Stimulated activated CD4-positive, alpha-beta T cell treated with anti-CD3 and anti-CD28 coated beads, Interleukin-15, amount 100 ng/mL, for 48 hours (primary cell): ENCODE data around the gene TMEM108.
"Not testable (repeated sequence)": the region's sequence is repeated elsewhere in the genome, so short reads cannot be mapped to it uniquely, and the experiment has no call there.

Source experiments
- DNase-seq, 2 donors: peaks; one replicate each; pipeline ENCODE4 v3.0.0-alpha.2; 2020; ENCODE audit warnings: low read depth in 2 of 2

The TMEM108 gene

DNA sequence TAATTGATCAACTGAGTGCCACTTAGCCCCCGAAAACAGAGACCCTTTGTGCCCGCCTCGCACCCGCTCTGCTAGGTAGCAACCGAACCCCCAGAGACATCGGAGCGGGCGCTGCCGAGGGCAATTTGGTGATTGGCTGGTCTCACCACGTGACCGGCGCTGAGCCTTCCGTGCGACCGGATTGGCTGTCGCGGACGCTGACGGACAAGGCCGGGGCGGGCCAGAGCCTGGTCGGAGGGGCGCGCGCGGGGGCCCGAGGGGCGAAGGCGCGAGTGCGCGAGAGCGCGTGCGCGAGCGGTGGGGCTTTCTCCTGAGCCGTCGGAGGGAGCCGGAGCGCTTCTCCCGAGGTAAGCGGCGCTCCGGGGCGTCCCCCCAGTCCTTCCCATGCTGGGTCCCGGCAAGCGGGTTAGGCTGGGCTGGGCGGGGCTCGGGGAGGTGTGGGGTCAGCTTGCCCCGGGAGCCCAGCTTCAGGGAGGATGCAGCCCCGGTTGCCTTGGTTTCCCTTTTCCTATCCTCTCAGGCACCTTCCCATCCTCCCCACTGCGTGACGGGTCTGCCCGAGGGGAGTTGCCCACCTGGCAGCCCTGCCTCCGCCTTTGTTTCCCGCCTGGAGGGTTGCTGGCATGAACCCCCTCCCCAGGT lies at the start of gene TMEM108:
Gene TMEM108, plus strand, starts transcription at position 303 of the 642 bp plus-strand sequence.
- DNase-seq = peak; percentile 3 to 25

- DNase-seq = no peak
Measured at GRCh38 chr3:132995971-132996370, 42.2 kb upstream of the TMEM108 start.

DNA sequence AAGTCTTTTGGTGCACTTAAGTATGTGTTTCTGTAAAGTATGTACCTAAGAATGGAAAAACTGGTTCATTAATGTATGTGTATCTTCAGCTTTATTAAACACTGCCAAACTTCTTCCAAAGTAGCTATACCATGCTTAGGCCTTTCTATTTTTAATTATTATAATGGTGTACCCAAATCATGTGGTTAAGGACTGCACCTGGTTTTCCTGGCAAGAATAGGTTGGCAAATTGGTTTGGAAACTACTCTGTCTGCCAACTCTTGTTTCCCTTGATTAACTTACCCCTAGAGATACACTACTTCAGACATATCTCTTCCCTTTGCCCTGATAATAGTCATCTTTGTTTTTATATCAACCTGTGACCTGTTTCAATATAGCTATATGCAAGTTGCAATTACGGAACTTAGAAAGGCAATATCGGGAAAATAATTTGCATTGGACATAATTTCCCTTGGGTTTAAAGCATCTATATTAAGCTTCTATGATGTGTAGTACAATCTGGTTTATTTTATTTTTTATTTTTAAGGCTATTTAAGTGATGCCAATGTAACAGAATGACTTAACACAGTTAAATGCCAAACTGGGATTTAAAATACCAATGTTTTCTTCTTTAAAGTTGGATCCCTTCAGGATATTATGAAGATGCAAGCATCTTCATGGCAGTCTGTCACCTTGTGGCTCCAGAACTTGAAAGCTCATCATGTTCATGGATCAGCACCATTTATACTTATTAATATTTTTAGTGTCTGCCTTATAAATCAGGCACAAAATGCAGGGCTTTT lies 40.6 kb upstream of the TMEM108 start:
- DNase-seq = no peak

DNA sequence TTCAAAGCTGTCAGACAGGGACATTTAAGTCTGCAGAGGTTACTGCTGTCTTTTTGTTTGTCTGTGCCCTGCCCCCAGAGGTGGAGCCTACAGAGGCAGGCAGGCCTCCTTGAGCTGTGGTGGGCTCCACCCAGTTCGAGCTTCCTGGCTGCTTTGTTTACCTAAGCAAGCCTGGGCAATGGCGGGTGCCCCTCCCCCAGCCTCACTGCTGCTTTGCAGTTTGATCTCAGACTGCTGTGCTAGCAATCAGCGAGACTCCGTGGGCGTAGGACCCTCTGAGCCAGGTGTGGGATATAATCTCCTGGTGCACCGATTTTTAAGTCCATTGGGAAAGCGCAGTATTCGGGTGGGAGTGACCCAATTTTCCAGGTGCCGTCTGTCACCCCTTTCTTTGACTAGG lies 33.2 kb upstream of the TMEM108 start:
- not testable (repeated sequence) for DNase-seq

DNA sequence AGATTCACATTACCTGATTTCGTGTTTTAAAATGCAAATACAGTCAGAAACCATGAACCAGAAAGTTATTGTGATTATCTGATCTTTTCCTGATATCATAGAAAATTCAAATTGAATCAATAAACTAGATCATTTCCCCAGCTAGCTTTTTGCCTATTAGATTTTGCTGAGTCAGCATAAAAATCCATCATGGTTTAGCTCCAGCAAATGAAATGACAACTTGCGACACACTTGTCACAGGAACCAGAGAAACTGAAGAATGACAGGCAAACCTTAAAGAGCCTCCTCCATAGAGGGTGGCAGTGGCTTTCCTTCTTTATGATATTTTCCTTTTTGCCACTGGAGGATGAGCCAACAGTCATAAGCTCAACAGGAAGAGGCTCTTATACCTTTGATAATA lies 30.6 kb upstream of the TMEM108 start:
- no peak for DNase-seq

DNA sequence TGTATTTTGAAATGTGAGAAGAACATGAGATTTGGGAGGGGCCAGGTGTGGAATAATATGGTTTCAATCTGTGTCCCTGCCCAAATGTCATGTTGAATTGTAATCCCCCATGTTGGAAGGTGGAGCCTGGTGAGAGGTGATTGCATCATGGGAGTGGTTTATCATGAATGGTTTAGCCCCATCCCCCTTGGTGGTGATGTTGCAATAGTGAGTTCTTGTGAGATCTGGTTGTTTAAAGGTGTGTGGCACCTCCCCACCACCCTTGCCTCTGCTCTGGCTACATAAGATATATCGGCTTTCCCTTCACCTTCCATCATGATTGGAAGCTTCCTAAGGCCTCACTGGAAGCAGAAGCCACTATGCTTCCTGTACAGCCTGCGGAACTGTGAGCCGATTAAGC lies 23.9 kb upstream of the TMEM108 start:
- no peak for DNase-seq

DNA sequence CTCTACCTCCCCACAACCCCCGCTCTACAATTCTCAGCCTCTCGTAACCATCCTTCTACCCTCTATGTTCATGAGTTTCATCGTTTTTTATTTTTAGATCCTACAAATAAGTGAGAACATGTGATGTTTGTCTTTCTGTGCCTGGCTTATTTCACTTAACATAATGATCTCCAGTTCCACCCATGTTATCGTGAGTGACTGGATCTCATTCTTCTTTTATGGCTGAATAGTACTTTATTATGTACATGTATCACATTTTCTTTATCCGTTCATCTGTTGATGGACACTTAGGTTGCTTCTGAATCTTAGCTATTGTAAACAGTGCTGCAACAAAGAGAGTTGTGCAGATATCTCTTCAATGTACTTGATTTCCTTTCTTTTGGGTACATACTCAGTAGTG lies 22.6 kb upstream of the TMEM108 start:
- not testable (repeated sequence) for DNase-seq

DNA sequence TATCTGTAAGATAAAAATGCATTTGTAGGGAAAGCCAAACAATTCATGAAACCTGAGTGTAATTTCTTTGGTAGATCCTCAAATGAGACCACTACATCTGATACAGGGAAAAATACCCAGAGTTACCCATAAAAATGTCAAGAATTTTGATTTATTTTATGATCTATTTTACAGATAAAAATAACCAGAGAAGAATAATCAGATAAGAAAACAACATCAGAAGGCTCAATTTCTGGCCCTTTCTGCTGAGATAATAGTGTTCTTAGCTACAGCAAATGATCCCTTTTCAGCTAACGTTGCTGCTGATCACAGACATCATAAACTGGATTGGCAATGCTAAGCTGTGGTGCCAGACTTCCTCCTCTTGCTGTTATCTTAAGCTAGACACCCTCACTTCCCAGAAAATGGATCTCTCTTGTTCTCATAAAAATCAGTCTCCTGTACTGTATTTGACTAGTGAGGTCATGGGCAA lies 21.3 kb upstream of the TMEM108 start:
- no peak for DNase-seq

- no peak for DNase-seq
Measured at GRCh38 chr3:133018921-133019320, 19.3 kb upstream of the TMEM108 start.

GRCh38 chr3:133021206-133021605 lies 17.0 kb upstream of the TMEM108 start:
- no peak for DNase-seq

- DNase-seq = no peak
Measured at GRCh38 chr3:133023362-133023761, 14.8 kb upstream of the TMEM108 start.

GRCh38 chr3:133025546-133025945 lies 12.6 kb upstream of the TMEM108 start:
- no peak for DNase-seq

DNA sequence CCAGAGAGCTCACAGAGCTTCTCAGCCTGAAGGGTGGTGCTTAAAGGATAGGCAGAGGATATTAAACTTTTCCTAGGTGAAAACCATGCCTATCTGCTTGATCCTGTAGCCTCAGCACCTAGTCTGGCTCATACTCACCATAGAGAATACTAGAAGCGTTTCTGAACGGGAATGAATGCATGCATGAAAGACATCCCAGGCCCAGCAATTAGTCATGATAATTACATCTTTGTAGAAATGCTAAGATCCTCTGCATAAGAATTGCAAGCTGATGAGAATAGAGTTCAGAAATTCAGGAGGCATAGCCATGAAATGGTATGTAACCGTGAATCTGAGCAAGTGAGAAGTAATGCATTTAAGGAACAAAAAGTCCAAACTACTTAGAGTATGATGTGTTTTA lies 5.9 kb upstream of the TMEM108 start:
- no peak for DNase-seq

GRCh38 chr3:133037436-133037835 lies 755 bp upstream of the TMEM108 start:
- no peak for DNase-seq

DNA sequence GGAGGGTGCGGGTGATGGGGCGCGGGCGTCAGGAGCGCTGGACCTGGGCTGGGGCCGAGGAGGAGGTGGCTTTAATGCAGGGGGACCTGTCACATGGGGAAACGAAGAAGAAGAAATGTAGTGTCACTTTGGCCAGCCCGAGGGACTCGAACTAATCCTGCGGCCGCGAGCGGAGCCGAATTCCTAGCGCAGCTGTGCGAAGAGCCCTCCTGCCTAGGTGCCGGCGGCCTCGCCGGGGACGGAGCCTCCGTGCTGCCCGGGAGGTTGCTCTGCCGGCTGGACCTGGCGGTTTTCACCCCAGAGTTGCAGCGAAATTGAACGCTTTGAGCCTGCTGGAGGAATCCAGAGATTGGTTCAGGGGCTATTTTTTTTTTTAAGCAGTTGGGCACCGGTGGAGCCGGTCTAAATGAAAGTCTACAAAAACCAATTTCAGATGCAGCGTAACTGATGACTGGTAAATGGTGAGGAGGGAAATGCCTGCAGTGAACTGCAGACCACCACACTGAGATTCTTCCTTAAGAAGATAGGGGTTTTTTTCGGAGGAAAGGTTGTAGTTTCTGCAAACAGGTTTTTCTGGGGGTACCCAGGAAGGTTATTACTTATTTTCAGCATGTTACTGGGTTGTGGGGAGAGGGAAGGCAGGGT lies 662 bp downstream of the TMEM108 start:
- DNase-seq = no peak

DNA sequence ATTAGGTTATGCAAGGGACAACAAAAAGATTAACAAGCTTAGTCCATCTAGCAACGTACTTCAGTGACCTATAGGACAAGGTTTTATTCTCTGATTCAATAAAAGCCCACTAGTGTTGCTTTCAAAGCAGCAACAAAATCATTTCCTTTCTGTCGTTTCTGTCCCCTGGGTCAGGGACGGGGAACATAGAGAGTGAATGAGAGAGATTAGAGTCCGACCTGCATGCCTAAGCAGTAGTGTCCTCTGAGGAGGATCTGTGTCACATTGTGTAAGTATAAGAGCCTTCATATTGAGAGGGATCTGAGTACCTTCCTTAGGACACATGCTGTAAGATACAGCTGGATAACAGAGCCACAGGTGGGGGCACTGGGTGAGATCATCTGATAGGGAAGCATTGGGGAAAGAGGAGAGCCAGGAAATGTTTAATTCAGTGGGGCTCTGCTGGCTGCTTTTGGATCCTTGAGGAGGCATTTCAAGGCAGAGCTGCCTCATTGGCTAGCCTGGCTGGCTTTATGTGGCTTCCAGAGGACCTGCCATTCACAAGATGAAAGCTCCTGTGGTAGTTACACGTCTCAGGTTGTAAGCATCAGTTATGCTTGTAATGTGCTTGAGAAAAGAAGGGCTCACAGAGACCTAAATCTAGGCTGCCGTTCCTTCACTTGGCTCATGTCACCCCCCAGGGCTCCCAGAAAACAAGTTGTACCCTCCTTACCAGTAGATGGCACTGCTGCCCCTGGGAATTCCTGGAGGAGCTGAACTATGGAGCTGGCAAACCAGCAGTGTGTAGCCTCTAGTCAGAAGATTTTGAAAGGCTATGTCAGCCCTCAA lies 2.7 kb downstream of the TMEM108 start:
- peak in 1 of 2 donors; percentile 8 for DNase-seq

GRCh38 chr3:133041524-133041829 lies 3.3 kb downstream of the TMEM108 start:
- DNase-seq = no peak

- no peak for DNase-seq
Measured at GRCh38 chr3:133042778-133043177, 4.6 kb downstream of the TMEM108 start.

DNA sequence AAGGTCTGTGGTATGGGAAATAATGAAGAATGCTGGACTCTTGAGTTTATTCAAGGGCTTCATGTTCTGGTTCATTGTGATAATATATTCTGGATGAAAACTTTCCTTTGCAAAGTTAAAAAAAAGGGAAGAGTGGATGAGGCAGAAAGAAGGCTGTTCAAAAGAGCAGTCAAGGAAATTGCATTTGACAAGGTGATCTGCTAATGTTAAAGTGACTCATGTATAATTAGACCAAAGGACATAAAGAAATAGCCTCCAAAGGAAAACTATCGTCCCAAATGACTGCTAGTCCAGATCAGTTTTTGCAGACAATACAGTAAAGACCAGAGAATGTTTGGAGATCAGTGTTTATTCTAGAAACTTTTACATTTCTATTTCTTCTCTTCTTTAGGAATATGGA lies 9.8 kb downstream of the TMEM108 start:
- no peak for DNase-seq

DNA sequence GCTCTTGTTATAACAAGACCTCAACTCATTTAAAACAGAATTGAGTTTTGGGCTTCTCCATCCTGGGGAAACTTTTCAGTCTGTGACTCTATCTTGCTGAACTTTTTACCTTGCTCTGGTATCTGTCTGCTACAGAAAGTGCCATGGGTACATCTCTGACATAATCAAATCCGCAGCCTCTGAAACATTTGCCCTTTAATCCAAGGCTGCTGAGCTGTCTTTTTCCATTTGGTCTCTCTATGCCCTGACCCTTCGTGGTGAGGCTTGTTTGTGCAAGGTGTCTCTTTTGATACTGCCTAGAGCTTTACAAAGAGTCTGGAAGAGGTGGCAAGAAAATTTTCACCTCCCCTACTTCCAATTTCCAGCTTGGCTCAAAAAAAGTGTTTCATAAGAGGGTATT lies 11.3 kb downstream of the TMEM108 start:
- no peak for DNase-seq

- DNase-seq = no peak
Measured at GRCh38 chr3:133050891-133051290, 12.7 kb downstream of the TMEM108 start.

DNA sequence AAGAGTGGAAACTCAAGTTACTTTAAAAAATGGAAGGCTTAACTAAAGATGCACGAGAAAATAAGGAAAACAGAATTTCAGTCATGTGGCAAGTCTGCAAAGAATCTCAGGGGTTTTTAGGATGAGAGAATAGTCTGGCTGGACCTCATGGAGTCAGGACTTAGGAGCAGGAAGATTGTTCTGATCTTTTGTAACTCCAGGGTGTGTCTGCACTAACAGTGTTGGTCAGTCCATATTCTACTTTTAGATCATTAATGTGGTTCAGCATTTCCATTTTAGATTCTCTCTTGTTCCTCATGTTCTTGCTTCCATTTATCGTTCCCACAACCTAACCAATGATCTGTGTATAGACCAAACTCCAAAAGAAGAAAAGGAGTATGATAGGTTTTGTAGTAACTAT lies 15.3 kb downstream of the TMEM108 start:
- no peak for DNase-seq
